ENCODE measurements around the gene GAS7. TPM values are rescaled to one million over a fixed set of nuclear protein-coding genes. Genes with fewer than 3 reads are reported as not detected.
A peak's percentile ranks its signal among the peaks of the same experiment; 100 is the strongest.
"Not testable (repeated sequence)": the region's sequence is repeated elsewhere in the genome, so short reads cannot be mapped to it uniquely, and the experiment has no call there.

The GAS7 gene
- total and polyA plus RNA-seq, 4 donors = 9.0 to 112 (median 46.1) TPM

- Histone ChIP-seq H3K4me3 (no peak overlapping the region), H3K27me3 (ENCODE audit: control insufficient read depth in 3 of 3, insufficient read depth in 3 of 3, low read length in 2 of 3) (peaks cover 0 to 12% (median 0%) of the 10 kb centered on the region in 3 donors), H3K4me1 (ENCODE audit: control insufficient read depth in 5 of 5, insufficient read depth in 5 of 5, low read length in 5 of 5) (peaks cover 0 to 14% (median 8%) of the 10 kb centered on the region in 5 donors), H3K36me3 (ENCODE audit: control insufficient read depth in 4 of 4, insufficient read depth in 4 of 4, low read length in 4 of 4) (peaks cover 0 to 4% (median 0%) of the 10 kb centered on the region in 4 donors), H3K9ac (ENCODE audit: insufficient read depth in 1 of 2, low read length in 2 of 2) (peak overlapping the region in 1 of 2 donors; percentile 38), H3K9me3 (ENCODE audit: control insufficient read depth in 4 of 4, insufficient read depth in 3 of 4, low read length in 3 of 4) (peaks cover 0 to 2% (median 0%) of the 10 kb centered on the region in 4 donors), H3K27ac (ENCODE audit: low read depth in 1 of 2, low read length in 1 of 2) (peak overlapping the region in 1 of 2 donors; percentile 78)
- peak in 2 of 3 donors; percentile 34 to 48 for DNase-seq
- WGBS, 2 donors = 34 to 35% methylated on average over 7 of the region's 7 CpGs
- no peak for TF ChIP-seq CTCF (IDR thresholded peaks at IDR 0.05; ENCODE audit: control extremely low read depth, extremely low read depth)
- ATAC-seq (ENCODE audit: insufficient read depth, low FRiP score) = peak; percentile 61
Measured at GRCh38 chr17:10018461-10018891, 179.9 kb downstream of the GAS7 start.

- ATAC-seq (ENCODE audit: insufficient read depth, low FRiP score); H3K4me3 ChIP-seq; H3K27ac ChIP-seq (ENCODE audit: low read depth in 1 of 2, low read length in 1 of 2); DNase-seq; H3K9ac ChIP-seq (ENCODE audit: insufficient read depth in 1 of 2, low read length in 2 of 2); H3K36me3 ChIP-seq (ENCODE audit: control insufficient read depth in 4 of 4, insufficient read depth in 4 of 4, low read length in 4 of 4); H3K9me3 ChIP-seq (ENCODE audit: control insufficient read depth in 4 of 4, insufficient read depth in 3 of 4, low read length in 3 of 4): not testable (repeated sequence)
- peaks cover 0 to 12% (median 0%) of the 10 kb centered on the region in 3 donors for H3K27me3 ChIP-seq (ENCODE audit: control insufficient read depth in 3 of 3, insufficient read depth in 3 of 3, low read length in 2 of 3)
- H3K4me1 ChIP-seq (ENCODE audit: control insufficient read depth in 5 of 5, insufficient read depth in 5 of 5, low read length in 5 of 5) = peaks cover 0 to 14% (median 4%) of the 10 kb centered on the region in 5 donors
- 72 to 89% methylated on average over 14 of the region's 14 CpGs for WGBS, 2 donors
Measured at GRCh38 chr17:10016958-10017570, 181.3 kb downstream of the GAS7 start.

GRCh38 chr17:10013365-10014112 is 184.9 kb downstream of the GAS7 start:
- Histone ChIP-seq H3K4me3 (no peak overlapping the region), H3K27ac (ENCODE audit: low read depth in 1 of 2, low read length in 1 of 2) (peak overlapping the region in 1 of 2 donors; percentile 40), H3K9me3 (ENCODE audit: control insufficient read depth in 4 of 4, insufficient read depth in 3 of 4, low read length in 3 of 4) (no peaks in the 10 kb centered on the region), H3K4me1 (ENCODE audit: control insufficient read depth in 5 of 5, insufficient read depth in 5 of 5, low read length in 5 of 5) (peaks cover 0 to 12% (median 2%) of the 10 kb centered on the region in 5 donors), H3K27me3 (ENCODE audit: control insufficient read depth in 3 of 3, insufficient read depth in 3 of 3, low read length in 2 of 3) (peaks cover 0 to 5% (median 0%) of the 10 kb centered on the region in 3 donors), H3K36me3 (ENCODE audit: control insufficient read depth in 4 of 4, insufficient read depth in 4 of 4, low read length in 4 of 4) (no peaks in the 10 kb centered on the region), H3K9ac (ENCODE audit: insufficient read depth in 1 of 2, low read length in 2 of 2) (no peak overlapping the region)
- 40 to 64% methylated on average over 9 of the region's 9 CpGs for WGBS, 2 donors
- ATAC-seq (ENCODE audit: insufficient read depth, low FRiP score) = no peak
- TF ChIP-seq CTCF (IDR thresholded peaks at IDR 0.05; ENCODE audit: control extremely low read depth, extremely low read depth) = no peak
- DNase-seq = no peak

GRCh38 chr17:10010752-10011151 is 187.7 kb downstream of the GAS7 start:
- no peak for TF ChIP-seq CTCF (IDR thresholded peaks at IDR 0.05; ENCODE audit: control extremely low read depth, extremely low read depth)
- DNase-seq (peak in 2 of 3 donors; percentile 57 to 60), ATAC-seq (ENCODE audit: insufficient read depth, low FRiP score) (no peak)
- Histone ChIP-seq H3K27ac (ENCODE audit: low read depth in 1 of 2, low read length in 1 of 2) (no peak overlapping the region), H3K36me3 (ENCODE audit: control insufficient read depth in 4 of 4, insufficient read depth in 4 of 4, low read length in 4 of 4) (no peaks in the 10 kb centered on the region), H3K9ac (ENCODE audit: insufficient read depth in 1 of 2, low read length in 2 of 2) (no peak overlapping the region), H3K9me3 (ENCODE audit: control insufficient read depth in 4 of 4, insufficient read depth in 3 of 4, low read length in 3 of 4) (no peaks in the 10 kb centered on the region), H3K27me3 (ENCODE audit: control insufficient read depth in 3 of 3, insufficient read depth in 3 of 3, low read length in 2 of 3) (peaks cover 0 to 5% (median 0%) of the 10 kb centered on the region in 3 donors), H3K4me1 (ENCODE audit: control insufficient read depth in 5 of 5, insufficient read depth in 5 of 5, low read length in 5 of 5) (peaks cover 0 to 21% (median 2%) of the 10 kb centered on the region in 5 donors), H3K4me3 (no peak overlapping the region)
- 30 to 63% methylated on average over 2 of the region's 2 CpGs for WGBS, 2 donors
